NCI-H345 treated with DMSO at 0.1 percent for 48 hours (cell line): ENCODE data around the gene ODC1.

ENCODE experiments used
- DNase-seq: peaks from one replicate; lab custom pipeline; 2025; ENCODE audit not compliant: unreplicated experiment; lab: John Stamatoyannopoulos, UW

The ODC1 gene

DNA sequence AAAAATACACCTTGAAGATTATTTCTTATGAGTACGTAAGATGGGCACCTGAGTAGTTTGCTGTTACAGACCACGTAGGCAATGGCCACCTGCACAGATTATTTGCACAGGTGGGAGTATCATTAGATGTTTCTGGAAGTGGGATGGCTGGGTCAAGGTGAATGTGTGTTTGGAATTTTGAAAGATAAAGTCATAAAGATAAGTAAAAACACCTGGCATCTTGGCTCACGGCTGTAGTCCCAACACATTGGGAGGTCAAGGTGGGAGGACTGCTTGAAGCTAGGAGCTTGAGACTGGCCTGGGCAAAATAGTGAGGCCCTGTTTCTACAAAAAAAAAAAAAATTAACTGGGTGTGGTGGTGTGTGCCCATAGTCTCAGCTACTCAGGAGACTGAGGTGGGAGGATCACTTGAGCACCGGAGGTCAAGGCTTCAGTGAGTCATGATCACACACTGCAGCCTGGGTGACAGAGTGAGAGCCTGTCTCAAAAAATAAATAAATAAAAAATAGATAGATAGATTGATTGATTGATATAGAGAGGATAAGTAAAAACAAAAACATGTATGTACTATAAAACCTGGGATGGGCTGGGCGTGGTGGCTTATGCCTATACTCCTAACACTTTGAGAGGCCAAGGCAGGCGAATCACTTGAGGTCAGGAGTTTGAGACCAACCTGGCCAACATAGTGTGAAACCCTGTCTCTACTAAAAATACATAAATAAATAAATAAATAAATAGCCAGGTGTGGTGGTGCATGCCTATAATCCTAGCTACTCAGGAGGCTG, 30.4 kb downstream of the ODC1 start:
- no peak for DNase-seq

DNA sequence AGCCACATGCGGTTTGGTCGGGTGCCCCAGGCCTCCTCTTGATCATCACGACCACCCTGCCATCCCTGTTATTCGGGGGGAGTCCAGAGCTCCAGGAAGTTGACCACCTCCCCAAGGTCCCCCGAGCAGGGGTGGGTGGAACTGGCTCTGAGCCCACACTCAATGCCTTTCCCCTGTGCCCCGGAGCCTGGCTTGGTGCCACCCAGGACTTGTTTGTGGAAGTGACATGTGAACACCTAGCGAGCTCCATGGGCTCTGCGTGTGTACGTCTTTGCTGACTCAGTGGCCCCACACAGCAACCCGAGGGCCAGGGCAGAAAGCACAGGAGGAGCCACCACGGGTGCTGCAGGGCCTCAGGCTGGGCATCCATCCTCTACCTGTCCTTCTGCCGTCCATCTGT, 32.5 kb downstream of the ODC1 start:
- DNase-seq: no peak

DNA sequence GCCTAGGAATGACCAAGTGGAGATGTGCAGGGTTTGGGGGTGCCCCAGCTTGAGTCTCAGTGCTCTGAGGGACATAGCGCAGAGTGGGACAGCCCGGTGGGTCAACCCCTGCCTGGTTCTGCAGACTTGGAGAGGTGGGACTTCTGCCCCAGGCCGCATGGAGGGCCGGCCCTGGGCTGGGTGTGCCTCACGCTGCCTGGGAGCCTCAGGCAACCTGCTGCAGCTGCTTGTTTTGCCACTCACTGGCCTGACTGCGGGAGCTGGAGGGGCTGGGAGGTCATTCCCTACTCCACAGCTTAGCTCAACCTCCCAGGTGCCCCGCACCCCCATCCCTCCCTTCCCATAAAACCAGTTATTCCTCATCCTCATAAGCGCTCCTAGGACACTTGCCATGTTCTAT, 33.1 kb downstream of the ODC1 start:
- DNase-seq: no peak

DNA sequence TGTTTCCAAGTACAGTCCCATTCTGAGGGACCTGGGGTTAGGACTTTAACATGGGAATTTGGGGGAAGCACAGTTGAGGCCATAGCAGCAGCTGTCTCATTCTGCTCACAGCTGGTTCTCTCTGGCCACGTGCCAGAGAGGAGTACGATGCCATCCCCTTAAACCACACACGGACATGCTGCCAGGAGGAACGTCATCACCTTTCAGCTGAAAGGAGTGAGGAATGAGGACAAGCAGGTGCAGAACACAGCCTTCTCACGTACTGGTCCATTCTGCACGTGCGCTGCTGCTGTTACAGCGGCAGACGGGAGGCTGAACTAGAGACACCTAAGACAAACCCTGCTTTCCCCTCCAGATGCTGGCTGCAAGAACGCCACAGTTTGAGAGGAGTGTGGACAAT, 33.5 kb downstream of the ODC1 start:
- DNase-seq: peak; percentile 83

DNA sequence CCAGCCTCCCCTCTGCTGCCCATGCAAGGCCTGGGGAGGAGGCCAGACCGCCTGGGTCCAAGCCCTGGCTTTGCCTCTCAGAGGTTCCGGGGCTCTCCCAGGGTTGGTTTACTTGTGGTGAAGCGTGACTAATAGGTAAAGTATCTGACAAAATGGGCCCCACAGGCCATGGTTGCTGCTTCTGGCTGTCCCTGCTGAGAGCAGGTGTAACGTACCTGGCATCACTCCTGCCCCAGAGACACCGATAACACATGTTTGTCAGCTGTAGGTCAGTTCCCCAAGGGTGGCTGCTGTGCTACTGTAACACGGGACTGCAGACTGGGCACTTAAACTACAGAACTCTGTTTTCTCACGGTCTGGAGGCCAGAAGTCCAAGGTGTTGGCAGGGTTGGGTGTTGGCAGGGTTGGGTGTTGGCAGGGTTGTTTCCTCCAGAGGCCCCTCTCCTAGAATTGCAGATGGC, 34.1 kb downstream of the ODC1 start:
- DNase-seq: peak; percentile 82

DNA sequence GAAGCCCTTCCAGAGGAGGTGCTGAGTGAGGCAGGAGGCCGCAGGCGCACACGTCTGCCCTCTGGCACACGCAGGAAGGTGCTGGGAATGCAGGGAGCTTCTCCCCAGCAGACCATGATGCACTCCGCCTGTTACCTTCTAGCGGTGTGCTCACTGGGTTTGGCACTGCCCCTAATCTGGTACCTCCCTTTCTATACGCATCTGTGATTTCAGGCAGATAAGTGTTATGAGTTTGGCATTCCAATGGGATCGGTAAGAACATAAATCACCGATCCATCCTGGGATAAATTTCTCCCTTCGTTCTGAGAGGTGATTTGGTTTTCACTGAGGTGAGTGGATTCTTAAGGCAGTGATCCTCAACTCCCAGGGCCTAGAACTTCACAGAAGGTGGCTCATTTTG, 34.6 kb downstream of the ODC1 start:
- DNase-seq: no peak

DNA sequence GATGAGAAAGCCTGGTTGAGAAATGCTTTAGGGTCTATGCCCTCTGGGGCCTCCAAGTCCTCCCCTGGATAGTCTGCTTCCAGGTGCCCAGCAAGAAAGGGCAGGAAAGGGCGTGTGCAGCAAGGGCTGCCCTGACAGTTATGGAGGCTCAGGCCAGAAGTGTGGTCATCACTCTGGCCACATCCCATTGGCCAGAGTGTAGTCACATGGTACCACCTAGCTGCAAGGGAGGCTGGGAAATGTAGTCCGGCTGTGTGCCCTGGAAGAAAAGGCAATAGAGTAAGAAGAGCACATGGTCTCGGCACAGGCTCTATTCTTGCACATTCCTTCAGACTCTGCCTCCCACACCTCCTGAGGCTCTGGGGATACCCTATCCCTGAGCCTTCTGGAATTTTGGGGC, 35.7 kb downstream of the ODC1 start:
- no peak for DNase-seq

DNA sequence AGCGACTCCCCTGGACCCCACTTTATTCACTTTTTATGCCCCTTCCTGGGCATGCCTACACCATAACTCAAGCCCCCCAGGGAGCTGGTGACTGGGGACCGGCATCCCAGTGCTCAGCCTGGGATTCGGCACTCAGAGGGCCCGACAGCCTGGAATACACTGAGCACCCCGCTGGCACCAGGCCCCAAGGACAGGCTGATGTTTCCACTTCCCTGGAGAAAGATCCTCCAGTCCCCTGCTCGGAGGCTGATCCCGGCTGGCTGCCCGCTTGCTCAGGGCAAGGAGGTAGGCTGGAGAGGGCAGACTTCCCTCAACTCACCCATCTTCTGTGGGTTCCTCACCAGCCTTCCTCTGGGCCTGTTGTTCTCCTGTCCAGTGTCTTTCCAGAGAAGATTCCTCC, 36.6 kb downstream of the ODC1 start:
- no peak for DNase-seq

DNA sequence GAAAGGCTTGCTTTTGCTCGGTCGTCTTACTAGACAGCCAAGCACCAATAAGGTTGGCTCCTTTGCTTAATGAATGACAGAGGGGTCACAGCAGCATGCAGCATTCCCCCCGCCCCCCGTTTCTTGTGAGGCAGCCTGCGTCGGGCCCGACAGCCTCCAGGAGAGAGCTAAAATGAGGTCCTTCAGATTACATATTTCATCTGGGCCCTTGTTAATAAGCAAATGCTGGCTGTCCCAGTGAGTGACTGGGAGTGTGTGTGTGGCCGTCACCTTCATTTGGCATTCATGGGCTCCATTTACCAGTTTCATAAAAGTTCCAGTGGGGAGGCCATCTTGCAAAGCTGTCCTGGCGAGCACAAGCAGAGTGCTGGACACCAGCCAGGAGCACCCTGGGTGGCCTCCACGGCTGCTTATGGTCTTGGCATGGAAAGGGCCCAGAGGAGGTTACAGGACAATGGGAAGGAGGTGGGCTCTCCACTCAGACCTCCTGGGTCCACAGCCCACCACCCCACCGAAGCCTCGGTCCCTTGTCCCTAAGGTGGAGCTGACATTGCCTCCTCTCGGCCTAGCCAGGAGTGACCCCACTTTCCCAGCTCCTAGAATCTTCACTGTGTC, 37.2 kb downstream of the ODC1 start:
- DNase-seq: peak; percentile 45

DNA sequence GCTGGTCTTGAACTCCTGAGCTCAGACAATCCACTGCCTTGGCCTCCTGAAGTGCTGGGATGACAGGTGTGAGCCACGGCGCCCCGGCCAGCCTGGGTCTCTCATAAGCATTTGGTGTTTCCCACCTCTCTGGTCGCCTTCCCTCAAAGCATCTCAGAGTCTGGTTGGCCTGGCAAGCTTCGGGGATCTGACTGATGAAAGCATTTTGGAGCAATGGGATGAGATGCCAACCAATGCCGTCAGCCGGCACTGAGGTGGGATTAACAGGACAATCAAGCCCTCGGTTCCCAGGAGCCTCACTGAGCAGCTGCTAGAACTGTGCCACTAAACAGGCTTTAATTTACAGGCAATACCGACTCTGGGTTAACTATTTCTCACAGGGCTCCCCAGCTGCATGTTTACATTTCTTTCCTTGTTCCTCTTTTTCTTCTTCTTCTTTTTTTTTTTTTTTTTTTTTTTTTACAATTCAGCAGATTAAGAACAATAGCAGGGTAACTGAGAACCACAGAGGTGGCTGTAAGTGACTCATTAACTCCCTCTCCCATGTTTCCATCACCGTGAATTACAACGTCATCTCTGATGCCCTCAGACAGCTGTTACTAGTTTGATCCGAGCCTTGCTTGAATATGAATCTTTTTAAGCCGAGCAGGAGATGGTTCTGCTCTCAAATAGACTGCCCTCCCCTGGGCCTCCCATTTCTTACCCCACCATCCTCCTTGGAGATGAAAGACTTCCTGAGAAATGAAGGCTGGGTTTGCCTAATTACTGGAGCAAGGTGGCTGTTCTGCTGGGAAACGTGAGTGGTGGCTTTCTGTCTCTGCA, 37.9 kb downstream of the ODC1 start:
- no peak for DNase-seq

DNA sequence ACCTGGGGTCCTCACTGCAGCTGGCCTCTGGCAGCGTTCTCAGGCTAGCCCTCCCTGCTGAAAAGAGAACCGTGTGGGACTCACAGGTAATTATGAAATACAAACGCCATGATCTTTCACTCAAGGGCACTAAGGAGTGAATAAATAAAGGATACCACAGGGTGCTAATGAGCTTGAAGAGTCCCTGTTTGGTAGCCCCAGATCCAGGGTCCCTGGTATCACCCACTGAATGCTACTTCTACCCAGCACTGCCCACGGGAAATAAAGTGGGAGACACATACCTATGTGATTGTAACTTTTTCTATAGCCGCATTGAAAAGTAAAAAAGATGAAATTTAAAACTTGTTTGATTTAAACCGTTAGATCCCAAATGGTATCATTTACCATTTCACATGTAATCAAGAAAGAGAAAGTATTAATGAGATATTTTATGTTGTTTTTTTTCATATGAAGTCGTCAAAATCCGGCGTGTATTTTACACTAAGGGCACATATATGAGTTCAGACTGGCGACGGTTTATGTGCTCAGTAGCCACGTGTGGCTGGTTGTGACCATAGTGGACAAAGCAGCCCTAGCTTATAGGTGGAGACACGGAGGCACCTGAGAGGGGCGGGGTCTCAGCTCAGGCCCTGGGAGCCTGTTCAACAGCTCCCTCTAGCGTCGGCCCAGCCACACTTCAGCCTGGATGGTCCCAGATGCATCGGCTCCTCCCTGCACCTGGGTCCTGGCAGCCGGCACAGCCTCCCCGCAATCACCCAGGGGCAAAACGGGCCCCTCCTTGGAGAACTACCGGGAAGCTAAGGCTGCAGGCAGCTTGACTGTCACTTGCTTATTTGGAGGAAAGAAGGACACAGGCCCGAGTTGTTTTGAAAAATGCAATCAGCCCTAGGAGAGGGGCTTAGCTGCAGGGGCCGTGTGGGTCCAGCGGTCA, 39.2 kb downstream of the ODC1 start:
- DNase-seq: peak; percentile 94

DNA sequence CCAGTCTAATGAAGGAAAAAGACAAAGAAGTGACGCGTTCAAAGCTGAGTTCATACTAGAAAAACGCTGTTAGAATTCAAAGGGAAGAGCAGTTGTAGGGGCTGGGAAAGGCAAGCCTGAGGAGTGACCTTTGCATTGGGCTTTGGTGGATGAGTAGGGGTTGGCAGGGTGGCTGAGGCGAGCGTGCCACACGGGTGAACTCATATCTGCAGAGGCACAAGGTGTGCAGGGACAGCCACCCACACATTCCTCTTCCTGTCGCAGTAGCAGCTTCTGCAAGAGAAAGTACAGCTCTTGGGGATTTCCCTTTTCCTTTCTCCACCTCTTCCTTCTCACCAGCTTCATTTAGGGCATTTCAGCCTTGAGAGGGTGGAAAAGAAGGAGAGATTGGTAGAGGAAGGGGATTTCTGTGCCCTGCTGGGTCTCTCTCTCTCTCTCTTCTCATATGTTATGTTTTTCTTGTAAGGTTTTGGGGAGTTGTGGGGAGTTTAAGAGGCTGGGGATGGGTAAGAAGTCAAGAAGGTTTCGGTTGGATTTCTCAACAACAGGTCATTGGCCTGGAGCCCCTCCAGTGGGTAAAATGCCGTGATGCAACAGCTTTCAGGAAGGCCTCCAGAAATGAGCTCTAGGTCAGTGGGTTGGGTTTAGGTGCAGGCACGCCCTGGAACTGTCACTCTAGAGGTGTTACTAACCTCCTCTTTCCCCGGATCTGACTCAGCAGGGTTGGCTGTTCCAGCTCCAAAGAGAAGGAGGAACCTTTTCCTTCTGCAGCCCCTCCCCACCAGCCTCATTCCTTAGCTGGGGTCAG, 40.1 kb downstream of the ODC1 start:
- DNase-seq: no peak

DNA sequence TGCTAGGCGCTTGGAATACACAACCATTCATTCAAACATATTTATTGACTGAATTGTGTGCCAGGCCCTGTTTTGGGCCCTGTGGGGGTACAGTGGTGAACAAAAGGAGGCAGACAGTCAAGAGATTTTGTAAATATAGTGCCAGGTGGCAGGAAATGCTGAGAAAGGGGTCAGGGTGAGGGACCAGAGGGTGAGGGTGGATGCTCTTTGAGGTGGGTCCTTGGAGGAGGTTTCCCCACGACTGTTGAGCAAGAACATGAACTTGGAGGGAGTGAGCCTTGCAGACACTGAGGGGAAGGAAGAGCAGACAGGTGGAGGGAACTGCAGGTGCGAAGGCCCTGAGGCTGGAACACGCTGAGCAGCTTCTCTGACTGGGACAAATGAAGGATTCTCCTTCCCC, 40.7 kb downstream of the ODC1 start:
- no peak for DNase-seq

DNA sequence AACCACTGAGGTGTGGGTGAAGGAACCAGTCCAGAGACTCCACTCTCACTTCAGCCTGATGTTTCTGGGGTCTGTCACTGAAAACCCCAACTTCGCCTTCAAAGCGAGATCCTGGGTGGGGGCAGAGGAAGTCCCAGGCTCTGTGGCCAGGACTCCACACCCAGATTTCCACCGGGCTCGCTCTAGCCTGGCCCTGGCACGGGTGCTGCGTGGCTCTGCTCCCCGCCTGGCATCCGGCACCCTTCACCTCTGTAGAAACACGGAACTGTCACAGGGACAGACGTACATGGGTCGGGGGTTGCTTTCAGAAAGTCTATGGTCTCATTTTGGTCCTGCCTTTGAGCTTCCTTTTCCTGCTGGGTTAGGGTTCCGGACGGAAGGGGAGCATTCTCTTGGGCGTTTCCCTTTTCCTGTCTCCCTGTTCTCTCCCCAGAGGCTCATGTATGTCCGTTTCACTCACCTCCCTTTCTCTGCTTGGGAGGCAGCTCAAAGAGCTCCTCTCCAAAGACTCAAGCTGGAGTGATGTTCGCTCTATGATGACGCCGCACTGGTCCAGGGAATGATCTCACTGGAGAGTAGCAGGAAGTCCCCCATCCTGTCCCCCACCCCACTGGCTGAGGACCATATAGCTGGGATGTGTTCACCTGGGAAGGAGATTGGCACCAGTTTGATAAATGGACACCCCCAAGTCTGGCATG, 41.5 kb downstream of the ODC1 start:
- no peak for DNase-seq

DNA sequence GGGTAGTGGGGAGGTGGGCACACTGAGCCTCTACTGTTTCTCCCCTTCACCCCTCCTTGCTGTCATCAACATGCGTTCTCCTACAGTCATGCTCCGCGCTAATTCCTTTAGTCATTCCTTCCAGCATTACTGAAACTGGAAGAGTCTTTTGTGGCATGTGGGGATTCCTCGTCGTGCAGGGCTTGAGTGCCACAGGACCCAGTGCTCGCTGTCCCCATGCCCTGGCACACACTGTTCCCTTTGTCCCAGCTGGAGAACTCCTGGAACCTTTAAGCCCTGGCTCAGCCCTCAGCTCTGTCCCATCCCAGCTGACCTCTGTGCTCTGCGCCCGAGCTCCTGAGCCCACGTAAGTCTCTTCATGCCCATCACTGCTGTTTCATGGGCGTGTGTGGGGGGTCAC, 42.1 kb downstream of the ODC1 start:
- no peak for DNase-seq

DNA sequence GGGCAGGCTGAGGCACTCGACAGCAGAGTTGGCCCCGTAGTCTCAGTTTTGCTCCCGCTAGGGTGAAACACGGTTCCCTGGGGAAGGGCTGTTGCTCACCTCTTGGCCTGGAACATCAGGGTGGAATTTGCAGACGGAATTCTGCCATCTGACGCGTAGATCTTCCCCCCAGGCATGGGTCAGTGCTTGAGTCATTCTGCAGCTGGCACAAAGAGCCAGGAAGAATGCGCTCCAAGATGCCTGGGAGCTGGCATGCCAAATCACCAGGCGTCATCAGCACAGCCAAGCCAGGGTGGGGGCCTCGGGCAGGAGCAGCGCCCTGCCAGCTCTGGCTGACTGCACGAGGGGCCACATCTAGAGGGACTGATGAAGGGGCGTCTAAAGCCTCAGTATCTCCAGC, 42.7 kb downstream of the ODC1 start:
- DNase-seq: no peak

DNA sequence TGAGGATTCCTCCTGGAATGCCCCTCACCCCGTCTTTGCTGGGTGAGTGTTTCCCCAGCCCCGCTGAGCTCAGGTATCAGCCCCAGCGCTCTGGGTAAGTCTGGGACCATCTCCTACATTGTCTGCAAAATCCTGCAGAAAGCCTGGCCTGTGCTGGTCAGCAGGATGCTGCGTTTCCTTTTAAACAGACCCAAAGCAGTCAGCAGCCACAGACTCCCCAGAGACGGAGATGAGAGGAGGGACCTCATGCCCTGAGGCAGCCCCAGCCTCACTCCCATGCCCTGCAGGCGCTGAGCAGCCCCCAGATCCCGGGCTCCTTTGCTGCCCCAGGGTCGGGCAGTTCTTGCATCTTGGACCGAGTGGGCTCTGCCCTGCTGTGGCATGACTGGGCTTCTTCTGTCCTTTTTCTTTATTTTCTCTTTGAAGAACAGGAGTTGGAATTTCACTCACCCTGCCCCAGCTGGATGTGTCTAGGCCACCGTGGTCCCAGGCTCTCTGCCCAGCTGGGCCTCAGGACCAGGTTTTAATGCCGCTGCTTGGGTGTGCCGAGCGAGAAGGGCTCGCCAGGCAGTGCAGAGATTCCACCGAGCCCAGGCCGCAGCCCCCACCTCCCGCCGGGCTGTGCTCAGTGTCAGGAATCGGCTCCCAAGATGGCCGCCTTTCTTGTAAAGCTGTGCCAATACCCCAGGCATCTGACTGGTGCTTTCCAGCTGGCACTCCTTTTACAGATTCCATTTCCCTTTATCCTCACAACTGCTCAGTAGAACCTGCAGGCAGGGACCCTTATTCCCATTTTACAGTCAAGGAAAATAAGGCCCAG, 43.6 kb downstream of the ODC1 start:
- DNase-seq: no peak

DNA sequence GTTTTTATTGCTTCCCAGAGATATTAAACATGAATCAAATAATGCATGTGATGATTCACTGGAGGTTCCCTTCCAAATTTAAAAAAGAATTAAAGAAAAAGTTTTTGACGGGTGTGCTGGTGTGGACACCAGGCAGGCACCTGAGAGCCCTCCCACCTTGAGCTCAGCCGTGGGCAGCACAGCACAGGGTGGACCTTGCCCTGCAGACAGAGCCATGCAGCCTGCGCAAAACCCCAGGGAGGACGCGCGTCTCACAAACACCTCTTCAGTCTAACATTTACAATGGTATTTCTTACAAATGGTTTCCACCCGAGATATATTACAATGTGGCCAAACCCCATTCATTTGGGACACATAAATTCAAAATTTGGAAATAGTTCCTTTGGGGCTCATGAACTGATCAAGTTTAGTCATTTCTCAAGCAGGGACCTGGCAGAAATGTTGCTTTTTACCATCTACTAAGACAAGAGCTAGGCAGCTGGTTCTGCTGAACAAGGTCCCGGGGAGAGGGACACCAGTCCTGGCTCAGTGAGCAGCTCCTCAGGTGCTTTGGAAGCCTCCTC, 45.4 kb downstream of the ODC1 start:
- DNase-seq: no peak
